Lower lobe of right lung (tissue), 2 donors: ENCODE data around the gene TRANK1. TPM values are rescaled to one million over a fixed set of nuclear protein-coding genes. Genes with fewer than 3 reads are reported as not detected.
"Not testable (repeated sequence)": the region's sequence is repeated elsewhere in the genome, so short reads cannot be mapped to it uniquely, and the experiment has no call there.

Experiments
- ATAC-seq, 2 donors: fragments of 200-7000 bp; cut with Tn5 transposase; one replicate each; pipeline ENCODE4 v1.9.1; 2020 to 2022; ENCODE audit warnings: mild to moderate bottlenecking in 2 of 2, moderate library complexity in 2 of 2
- DNase-seq: peaks from one replicate; pipeline ENCODE4 v3.0.0-alpha.2; 2020
- H3K27ac ChIP-seq: fragments of 200-600 bp; one replicate; pipeline ENCODE4 v1.8.0; 2022
- H3K27me3 ChIP-seq: fragments of 200-600 bp; one replicate; pipeline ENCODE4 v1.8.0; 2022; ENCODE audit warnings: low read depth
- H3K36me3 ChIP-seq: fragments of 200-600 bp; one replicate; pipeline ENCODE4 v1.8.0; 2022; ENCODE audit warnings: mild to moderate bottlenecking
- H3K4me1 ChIP-seq: fragments of 200-600 bp; one replicate; pipeline ENCODE4 v1.8.0; 2022
- H3K4me3 ChIP-seq: fragments of 200-600 bp; one replicate; pipeline ENCODE4 v1.8.0; 2022; ENCODE audit warnings: mild to moderate bottlenecking
- H3K9me3 ChIP-seq: fragments of 200-600 bp; one replicate; pipeline ENCODE4 v1.8.0; 2022
- intact Hi-C: fragments of 100-400 bp; cut with DNase I; formaldehyde crosslinking; loops from one replicate; pipeline ENCODE4 v1.11.0; 2022
- total RNA-seq: library from RNA; stranded (reverse); fragmentation: NEBNext Ultra II Directional; extraction: Animal tissue kit (Norgen Biotek cat#: 25700); gene quantifications from one replicate; pipeline ENCODE4 v1.2.1, GENCODE V29; 2021
- TF ChIP-seq, protein P1 (sequence below): fragments of 200-600 bp; IDR thresholded peaks from one replicate; pipeline ENCODE4 v1.8.0; 2022; ENCODE audit warnings: antibody characterized with exemption, mild to moderate bottlenecking
- donor health status: DM: no; HTN: yes; CAD: no; lungs with severe emphysema.

TRANK1 gene
- total RNA-seq, 1 donor from 2014 or later = 36.9 TPM

DNA sequence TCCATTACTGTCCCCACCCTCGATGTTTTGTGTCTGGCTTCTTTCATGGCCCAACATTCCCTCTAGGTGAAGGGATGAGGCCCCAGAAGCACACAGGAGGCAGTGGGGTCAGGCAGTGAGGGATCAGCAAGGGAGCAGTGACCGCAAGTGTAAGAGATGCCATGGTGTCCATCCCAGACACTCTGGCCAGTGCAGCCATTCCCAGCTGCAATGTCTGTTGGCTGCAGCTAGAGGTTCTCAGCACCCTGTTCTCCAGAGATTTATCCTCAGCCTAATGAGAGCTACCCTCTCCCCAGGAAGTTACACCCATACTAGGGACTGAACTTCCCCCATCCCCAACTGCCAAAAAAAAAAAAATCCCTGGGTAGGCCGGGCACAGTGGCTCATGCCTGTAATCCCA, 40.2 kb downstream of the TRANK1 start:
- H3K36me3 ChIP-seq = peaks cover 28% of the 10 kb centered on the region
- ATAC-seq (peak; percentile 65 to 70), DNase-seq (no peak)
- H3K4me3 ChIP-seq = no peak overlapping the region
- no peak overlapping the region for H3K27ac ChIP-seq
- intact Hi-C loops = no loop called here
- H3K4me1 ChIP-seq = peaks cover 35% of the 10 kb centered on the region
- no peaks in the 10 kb centered on the region for H3K27me3 ChIP-seq
- H3K9me3 ChIP-seq = no peaks in the 10 kb centered on the region
- TF ChIP-seq, protein P1, sequence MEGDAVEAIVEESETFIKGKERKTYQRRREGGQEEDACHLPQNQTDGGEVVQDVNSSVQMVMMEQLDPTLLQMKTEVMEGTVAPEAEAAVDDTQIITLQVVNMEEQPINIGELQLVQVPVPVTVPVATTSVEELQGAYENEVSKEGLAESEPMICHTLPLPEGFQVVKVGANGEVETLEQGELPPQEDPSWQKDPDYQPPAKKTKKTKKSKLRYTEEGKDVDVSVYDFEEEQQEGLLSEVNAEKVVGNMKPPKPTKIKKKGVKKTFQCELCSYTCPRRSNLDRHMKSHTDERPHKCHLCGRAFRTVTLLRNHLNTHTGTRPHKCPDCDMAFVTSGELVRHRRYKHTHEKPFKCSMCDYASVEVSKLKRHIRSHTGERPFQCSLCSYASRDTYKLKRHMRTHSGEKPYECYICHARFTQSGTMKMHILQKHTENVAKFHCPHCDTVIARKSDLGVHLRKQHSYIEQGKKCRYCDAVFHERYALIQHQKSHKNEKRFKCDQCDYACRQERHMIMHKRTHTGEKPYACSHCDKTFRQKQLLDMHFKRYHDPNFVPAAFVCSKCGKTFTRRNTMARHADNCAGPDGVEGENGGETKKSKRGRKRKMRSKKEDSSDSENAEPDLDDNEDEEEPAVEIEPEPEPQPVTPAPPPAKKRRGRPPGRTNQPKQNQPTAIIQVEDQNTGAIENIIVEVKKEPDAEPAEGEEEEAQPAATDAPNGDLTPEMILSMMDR = peak; percentile 48

DNA sequence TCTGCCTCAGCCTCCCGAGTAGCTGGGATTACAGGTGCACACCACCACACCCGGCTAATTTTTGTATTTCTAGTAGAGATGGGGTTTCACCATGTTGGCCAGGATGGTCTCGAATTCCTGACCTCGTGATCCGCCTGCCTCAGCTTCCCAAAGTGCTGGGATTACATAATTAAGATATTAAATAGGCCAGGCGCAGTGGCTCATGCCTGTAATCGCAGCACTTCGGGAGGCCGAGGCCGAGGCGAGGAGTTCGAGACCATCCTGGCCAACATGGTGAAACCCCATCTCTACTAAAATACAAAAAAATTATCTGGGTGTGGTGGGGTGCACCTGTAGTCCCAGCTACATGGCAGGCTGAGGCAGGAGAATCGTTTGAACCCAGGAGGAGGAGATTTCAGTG, 40.8 kb downstream of the TRANK1 start:
- intact Hi-C loops = not testable (repeated sequence)

DNA sequence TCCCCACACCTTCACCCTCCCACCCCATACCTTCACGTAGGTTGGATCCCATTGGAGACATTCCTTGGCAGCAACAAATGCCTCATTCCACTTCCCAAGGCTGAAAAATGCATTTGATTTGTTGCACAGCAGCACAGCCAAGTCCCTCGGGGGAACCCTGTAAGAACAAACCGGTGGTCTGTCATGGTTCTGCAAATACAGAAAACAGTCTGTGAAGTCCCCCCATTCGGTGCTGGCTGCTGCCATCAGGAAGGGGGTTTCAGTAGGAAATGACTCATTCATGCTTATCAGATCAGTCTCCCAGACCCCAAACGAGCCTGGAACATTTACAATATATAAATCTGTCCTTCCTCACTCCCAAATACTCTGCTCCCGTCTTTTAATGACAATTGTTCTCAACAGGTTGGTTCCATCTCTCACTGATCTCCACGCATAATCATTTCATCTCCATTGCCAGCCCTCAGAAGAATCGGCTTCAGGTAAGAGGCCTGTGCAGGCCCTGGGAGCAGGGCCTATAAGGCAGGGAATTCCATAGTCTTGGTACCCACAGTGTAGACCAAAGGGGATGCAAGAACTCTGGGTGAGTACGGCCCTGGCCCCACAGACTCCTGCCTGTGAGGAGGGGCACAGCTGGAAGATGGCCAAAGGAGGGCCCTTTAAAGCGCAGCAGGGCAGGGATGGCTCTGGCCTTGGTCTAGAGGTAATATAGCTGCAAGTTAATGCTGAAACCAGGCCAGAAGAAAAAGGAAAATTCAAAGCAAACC, 41.6 kb downstream of the TRANK1 start:
- Histone ChIP-seq H3K27ac (no peak overlapping the region), H3K4me3 (no peak overlapping the region), H3K9me3 (no peaks in the 10 kb centered on the region), H3K27me3 (no peaks in the 10 kb centered on the region), H3K36me3 (peaks cover 42% of the 10 kb centered on the region), H3K4me1 (peaks cover 26% of the 10 kb centered on the region)
- ATAC-seq = no peak
- intact Hi-C loops = no loop called here
- TF ChIP-seq, protein P1 = no peak
- no peak for DNase-seq

More for the DNA sequence above, 40.8 kb downstream of the TRANK1 start:
- not testable (repeated sequence) for H3K4me3 ChIP-seq, H3K9me3 ChIP-seq, ATAC-seq, DNase-seq, H3K27me3 ChIP-seq, H3K27ac ChIP-seq
- Histone ChIP-seq H3K36me3 (peaks cover 34% of the 10 kb centered on the region), H3K4me1 (peaks cover 33% of the 10 kb centered on the region)

DNA sequence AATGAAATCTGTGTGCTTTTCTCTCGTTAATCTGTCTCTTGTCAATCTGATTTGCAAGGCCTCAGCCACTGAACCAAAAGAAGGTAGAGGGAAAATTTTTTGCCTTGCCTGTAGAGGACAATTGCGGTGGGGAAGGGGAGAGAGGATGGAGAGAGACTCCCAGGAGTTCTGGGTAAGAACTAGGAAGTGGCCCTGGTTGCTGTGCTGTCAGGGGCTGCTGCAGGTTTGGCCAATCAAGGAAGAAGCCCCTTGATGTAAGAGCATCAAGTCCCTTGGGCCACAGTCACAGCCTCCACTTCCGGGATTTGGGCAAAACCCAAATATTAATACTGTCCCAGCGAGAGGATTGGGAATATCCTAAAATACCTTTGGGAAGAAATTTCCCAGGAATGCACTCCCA, 43.3 kb downstream of the TRANK1 start:
- Histone ChIP-seq H3K4me1 (peaks cover 13% of the 10 kb centered on the region), H3K4me3 (no peak overlapping the region), H3K36me3 (peaks cover 59% of the 10 kb centered on the region), H3K9me3 (no peaks in the 10 kb centered on the region), H3K27ac (no peak overlapping the region), H3K27me3 (no peaks in the 10 kb centered on the region)
- ATAC-seq (no peak), DNase-seq (no peak)
- TF ChIP-seq, protein P1 = no peak
- intact Hi-C loops = no loop called here

DNA sequence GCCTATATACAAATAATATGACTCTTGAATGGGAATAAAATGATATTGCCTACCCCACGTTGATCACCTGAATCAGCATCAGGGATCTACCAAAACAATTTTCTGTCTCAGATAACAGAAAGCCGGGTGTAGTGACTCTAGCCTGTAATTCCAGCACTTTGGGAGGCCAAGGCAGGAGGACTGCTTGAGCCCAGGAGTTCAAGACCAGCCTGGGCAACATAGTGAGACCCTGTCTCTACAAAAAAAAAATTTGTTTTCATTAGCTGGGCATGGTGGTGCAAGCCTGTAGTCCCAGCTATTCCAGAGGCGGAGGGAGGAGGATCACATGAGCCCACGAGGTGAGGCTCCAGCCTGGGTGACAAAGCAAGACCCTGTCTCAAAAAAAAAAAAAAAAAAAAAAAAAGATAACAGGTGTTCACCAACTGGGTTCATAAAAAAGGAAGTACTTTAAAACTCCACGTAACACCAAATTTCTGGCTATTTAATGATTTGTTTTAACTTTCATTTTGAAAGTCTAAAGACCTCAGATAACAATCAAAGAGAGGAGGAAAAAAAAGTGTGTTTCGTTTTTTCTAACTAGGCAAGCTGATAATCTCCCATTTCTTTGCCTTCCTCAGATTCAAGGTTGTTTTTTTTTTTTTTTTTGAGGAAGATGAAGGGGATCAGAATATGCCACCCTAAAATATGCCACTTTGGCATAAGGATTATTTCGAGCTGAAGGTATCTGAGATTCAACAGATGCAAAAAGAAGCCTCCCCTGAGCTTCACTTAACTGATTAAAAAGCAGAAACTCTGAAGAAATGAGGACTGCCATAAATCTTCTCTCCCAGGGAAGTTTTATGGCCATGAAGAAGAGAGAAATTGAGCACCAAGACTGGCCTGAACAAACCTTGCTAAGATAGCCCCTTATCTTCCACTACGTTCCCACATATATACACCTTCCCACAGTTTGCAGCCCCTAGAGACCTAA, 44.1 kb downstream of the TRANK1 start:
- H3K36me3 ChIP-seq = peaks cover 65% of the 10 kb centered on the region
- H3K4me3 ChIP-seq = no peak overlapping the region
- ATAC-seq (no peak), DNase-seq (no peak)
- peaks cover 8% of the 10 kb centered on the region for H3K4me1 ChIP-seq
- no peaks in the 10 kb centered on the region for H3K27me3 ChIP-seq
- intact Hi-C loops = no loop called here
- no peaks in the 10 kb centered on the region for H3K9me3 ChIP-seq
- H3K27ac ChIP-seq = no peak overlapping the region
- TF ChIP-seq, protein P1 = no peak
